Measurements from ENCODE around the gene ABHD1. TPM values are rescaled to one million over a fixed set of nuclear protein-coding genes. Genes with fewer than 3 reads are reported as not detected.

ABHD1 gene
- total RNA-seq, 1 experiment from 2014 or later, result 0.18 TPM

GRCh38 chr2:27087823-27088410 lies 35.7 kb upstream of the ABHD1 start:
- Mint-ChIP-seq H3K36me3 (ENCODE audit: insufficient read depth, unreplicated experiment) (no peaks in the 10 kb centered on the region), H3K27me3 (ENCODE audit: insufficient read depth, unreplicated experiment) (no peaks in the 10 kb centered on the region), H3K4me1 (ENCODE audit: low read depth, unreplicated experiment) (peaks cover 12% of the 10 kb centered on the region), H3K9me3 (ENCODE audit: unreplicated experiment) (no peaks in the 10 kb centered on the region), H3K27ac (ENCODE audit: unreplicated experiment) (no peak overlapping the region), H3K4me3 (ENCODE audit: unreplicated experiment) (no peak overlapping the region)
- Histone ChIP-seq H3K4me1 (peaks cover 8% of the 10 kb centered on the region), H3K27me3 (replicated peaks; ENCODE audit: control insufficient read depth, insufficient read depth, low read length) (no peaks in the 10 kb centered on the region), H3K9me3 (no peaks in the 10 kb centered on the region), H3K36me3 (ENCODE audit: control insufficient read depth, insufficient read depth, low read length) (no peaks in the 10 kb centered on the region), H3K4me3 (ENCODE audit: low read depth, low read length) (no peak overlapping the region)
- intact Hi-C loops (cut with micrococcal nuclease; ENCODE audit: unreplicated experiment), result no loop called here
- no peak for DNase-seq
- no peak for TF ChIP-seq CTCF (IDR thresholded peaks at IDR 0.05; ENCODE audit: insufficient read depth in 1 of 2, low read depth in 1 of 2, low read length in 1 of 2, severe bottlenecking in 1 of 2, unreplicated experiment in 1 of 2)
- POLR2A ChIA-PET, result interaction anchor here (0.6 kb wide), 1 partner anchor 39 kb away, joined by 6 read pairs; no protein-coding TSS in a partner anchor
- no TSS peak for BruUV-seq (replicated peaks)
- CTCF ChIA-PET, result interaction anchor here (0.6 to 1.7 kb wide), 5 partner anchors 9 to 241 kb away, joined by 3 to 8 read pairs (median 6); no protein-coding TSS in a partner anchor

DNA sequence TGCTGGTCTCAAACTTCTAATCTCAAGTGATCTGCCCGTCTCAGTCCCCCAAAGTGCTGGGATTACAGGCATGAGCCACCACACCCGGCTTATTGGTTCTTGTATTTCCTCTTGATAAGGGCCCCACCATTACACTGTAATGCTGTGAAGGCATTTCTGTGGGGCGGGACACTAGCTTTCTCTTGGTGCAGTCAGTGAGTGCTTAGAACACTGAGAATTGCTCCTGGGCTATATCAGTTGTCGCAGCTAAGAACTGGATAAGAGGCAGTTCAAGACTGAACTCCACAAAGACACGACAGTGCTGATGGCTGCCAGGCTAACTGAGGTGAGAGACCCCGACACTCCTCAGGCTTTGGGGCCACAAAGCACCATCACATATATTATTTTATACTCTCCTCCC lies 35.0 kb upstream of the ABHD1 start:
- no peak for DNase-seq
- Histone ChIP-seq H3K9me3 (no peaks in the 10 kb centered on the region), H3K4me1 (peaks cover 15% of the 10 kb centered on the region), H3K27me3 (replicated peaks; ENCODE audit: control insufficient read depth, insufficient read depth, low read length) (no peaks in the 10 kb centered on the region), H3K36me3 (ENCODE audit: control insufficient read depth, insufficient read depth, low read length) (no peaks in the 10 kb centered on the region), H3K4me3 (ENCODE audit: low read depth, low read length) (no peak overlapping the region)
- H3K27me3 Mint-ChIP-seq (ENCODE audit: insufficient read depth, unreplicated experiment), result no peaks in the 10 kb centered on the region
- TF ChIP-seq CTCF (IDR thresholded peaks at IDR 0.05; ENCODE audit: insufficient read depth in 1 of 2, low read depth in 1 of 2, low read length in 1 of 2, severe bottlenecking in 1 of 2, unreplicated experiment in 1 of 2), result no peak
- H3K9me3 Mint-ChIP-seq (ENCODE audit: unreplicated experiment), result no peaks in the 10 kb centered on the region
- no TSS peak for BruUV-seq (replicated peaks)
- no peak overlapping the region for H3K4me3 Mint-ChIP-seq (ENCODE audit: unreplicated experiment)
- no peak overlapping the region for H3K27ac Mint-ChIP-seq (ENCODE audit: unreplicated experiment)
- ChIA-PET CTCF (interaction anchor here (0.6 kb wide), 1 partner anchor 35 kb away, joined by 3 read pairs; no protein-coding TSS in a partner anchor), POLR2A (no interaction called here)
- intact Hi-C loops (cut with micrococcal nuclease; ENCODE audit: unreplicated experiment), result no loop called here
- no peaks in the 10 kb centered on the region for H3K36me3 Mint-ChIP-seq (ENCODE audit: insufficient read depth, unreplicated experiment)
- peaks cover 14% of the 10 kb centered on the region for H3K4me1 Mint-ChIP-seq (ENCODE audit: low read depth, unreplicated experiment)

- DNase-seq, result no peak
- H3K27me3 Mint-ChIP-seq (ENCODE audit: insufficient read depth, unreplicated experiment), result no peaks in the 10 kb centered on the region
- Histone ChIP-seq H3K27me3 (replicated peaks; ENCODE audit: control insufficient read depth, insufficient read depth, low read length) (no peaks in the 10 kb centered on the region), H3K9me3 (no peaks in the 10 kb centered on the region), H3K4me3 (ENCODE audit: low read depth, low read length) (no peak overlapping the region), H3K36me3 (ENCODE audit: control insufficient read depth, insufficient read depth, low read length) (no peaks in the 10 kb centered on the region), H3K4me1 (peaks cover 22% of the 10 kb centered on the region)
- TF ChIP-seq CTCF (IDR thresholded peaks at IDR 0.05; ENCODE audit: insufficient read depth in 1 of 2, low read depth in 1 of 2, low read length in 1 of 2, severe bottlenecking in 1 of 2, unreplicated experiment in 1 of 2), result no peak
- peaks cover 21% of the 10 kb centered on the region for H3K4me1 Mint-ChIP-seq (ENCODE audit: low read depth, unreplicated experiment)
- H3K27ac Mint-ChIP-seq (ENCODE audit: unreplicated experiment), result no peak overlapping the region
- intact Hi-C loops (cut with micrococcal nuclease; ENCODE audit: unreplicated experiment), result no loop called here
- ChIA-PET POLR2A (no interaction called here), CTCF (interaction anchor here (0.6 kb wide), 1 partner anchor 549 kb away, joined by 6 read pairs; no protein-coding TSS in a partner anchor)
- H3K9me3 Mint-ChIP-seq (ENCODE audit: unreplicated experiment), result no peaks in the 10 kb centered on the region
- BruUV-seq (replicated peaks), result no TSS peak
- no peaks in the 10 kb centered on the region for H3K36me3 Mint-ChIP-seq (ENCODE audit: insufficient read depth, unreplicated experiment)
- H3K4me3 Mint-ChIP-seq (ENCODE audit: unreplicated experiment), result no peak overlapping the region
Observed at GRCh38 chr2:27089111-27089954, 34.3 kb upstream of the ABHD1 start.

All from Caco-2 (cell line).